A172 (cell line): ENCODE measurements around the gene SMIM20. TPM values are rescaled to one million over a fixed set of nuclear protein-coding genes. Genes with fewer than 3 reads are reported as not detected.
"Not testable (repeated sequence)": the region's sequence is repeated elsewhere in the genome, so short reads cannot be mapped to it uniquely, and the experiment has no call there.

Source experiments
- DNase-seq: peaks from one replicate; pipeline ENCODE4 v3.0.0-alpha.2; 2015; ENCODE audit warnings: low spot score
- total RNA-seq: library from RNA; depleted of rRNA; stranded (reverse); fragments of >200 nt; shearing (Covaris generic); gene quantifications from 2 replicates; pipeline ENCODE4 v1.2.3, GENCODE V29; 2014; rRNA removed

SMIM20 gene
- 44.7 and 51.7 TPM in 2 replicates for total RNA-seq

DNA sequence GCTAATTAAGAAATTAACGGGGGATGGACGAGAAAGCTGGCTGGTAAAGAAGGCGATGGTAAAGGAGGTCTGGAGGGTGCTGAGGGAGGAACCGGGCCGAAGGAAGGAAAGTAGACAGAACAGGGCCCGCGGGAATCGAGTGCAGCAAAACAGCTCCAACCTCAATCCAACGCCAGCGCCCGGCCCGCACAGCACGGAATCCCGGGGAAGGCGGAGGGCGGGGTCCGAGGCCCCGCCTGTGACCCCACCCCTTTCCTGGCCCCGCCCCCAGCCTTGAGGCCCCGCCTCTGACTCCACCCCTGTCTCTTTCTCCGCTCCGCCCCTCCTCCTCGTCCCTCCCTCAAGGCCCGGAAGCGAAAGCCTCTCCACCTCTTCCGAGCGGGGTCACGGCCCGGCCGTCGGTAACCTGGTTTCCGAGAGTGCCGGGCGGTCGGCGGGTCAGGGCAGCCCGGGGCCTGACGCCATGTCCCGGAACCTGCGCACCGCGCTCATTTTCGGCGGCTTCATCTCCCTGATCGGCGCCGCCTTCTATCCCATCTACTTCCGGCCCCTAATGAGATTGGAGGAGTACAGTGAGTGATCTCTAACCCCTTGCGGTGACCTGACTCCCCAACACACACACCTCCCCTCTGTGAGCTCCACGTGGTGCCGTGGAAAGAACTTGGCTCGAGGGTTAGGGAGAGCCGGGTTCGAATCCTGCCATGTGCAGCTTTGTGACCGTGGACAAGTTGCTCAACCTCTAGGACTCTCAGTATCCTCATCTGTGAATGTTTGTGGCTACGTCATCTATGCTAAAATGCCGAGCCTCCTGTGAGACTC, at the start of gene SMIM20:
Gene SMIM20 (plus strand): TSS at position 370 of the 819 bp plus-strand sequence. CDS start 94 bp downstream, at position 464.
- peak; percentile 64 for DNase-seq

DNA sequence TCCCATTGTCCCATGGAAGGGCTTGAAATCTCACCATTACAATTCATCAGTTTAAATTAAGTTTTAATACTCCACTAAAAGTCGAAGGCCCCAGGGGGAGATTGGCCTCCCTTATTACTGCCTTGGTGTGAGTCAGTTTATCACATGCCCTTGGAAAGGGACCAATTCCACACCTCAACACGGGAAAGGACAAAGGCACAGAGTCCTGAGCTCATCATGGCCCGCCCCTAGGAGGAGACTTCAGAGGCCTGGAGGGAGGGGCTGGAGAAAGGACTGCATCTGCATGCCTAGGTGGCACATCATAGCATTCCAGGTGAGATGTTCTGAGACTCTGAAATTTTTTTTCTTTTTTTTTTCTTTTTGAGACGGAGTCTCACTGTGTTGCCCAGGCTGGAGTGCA, 48.4 kb upstream of the SMIM20 start:
- peak; percentile 89 for DNase-seq

DNA sequence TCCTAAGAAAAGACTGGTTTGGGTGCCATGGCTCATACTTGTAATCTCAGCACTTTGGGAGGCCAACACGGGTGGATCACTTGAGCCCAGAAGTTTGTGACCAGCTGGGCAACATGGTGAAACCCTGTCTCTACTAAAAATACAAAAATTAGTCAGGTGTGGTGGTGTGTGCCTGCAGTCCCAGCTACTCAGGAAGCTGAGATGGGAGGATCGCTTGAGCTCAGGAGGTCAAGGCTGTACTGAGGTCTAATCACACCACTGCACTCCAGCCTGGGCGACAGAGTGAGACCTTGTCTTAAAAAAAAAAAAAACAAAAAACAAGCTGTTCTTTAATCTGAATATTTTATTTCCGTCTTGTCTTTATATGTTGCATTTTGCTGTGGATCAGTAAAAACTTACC, 47.6 kb upstream of the SMIM20 start:
- not testable (repeated sequence) for DNase-seq

DNA sequence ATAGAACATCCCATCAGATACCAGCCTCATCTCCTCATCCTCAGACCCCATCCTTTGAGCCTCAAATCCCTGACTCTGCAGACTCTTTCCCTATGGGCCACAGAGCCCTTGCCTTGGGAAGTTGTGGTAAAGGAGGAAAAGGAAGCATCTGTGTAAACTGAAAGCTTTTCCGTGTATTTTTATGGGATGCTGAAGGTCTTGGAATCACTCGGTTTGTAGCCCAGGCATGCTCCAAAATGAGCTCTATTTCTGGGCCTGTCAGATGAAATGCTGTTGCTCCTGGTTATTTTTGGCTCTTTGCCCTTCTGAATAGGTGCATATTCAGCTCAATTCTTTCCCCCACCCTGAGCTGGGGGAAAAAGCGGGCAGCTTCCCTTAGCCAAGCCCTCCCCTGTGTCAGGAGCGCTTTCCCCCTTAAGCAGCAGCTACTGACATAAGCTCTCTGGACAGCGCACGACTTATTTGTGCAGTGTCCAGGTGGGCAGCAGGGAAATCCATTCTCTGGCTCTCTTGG, 46.2 kb upstream of the SMIM20 start:
- no peak for DNase-seq

DNA sequence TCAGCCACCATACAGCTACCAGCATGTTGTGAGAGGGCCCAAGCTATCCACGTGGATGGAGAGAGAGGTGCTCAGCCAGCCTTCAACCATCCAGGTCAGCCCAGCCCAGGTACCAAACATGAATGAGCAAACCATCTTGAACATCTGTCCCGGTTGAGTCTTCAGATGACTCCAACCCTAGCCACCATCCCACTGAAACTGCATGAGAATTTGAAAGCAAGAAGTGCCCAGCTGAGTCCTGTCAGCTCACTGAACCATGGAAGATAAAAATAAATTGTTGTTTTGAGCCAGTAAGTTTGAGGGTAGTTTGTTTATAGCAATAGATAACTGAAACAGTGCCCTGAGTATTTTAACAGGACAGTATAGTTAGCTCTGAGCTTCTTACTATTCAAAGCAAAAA, 43.9 kb upstream of the SMIM20 start:
- DNase-seq: no peak

DNA sequence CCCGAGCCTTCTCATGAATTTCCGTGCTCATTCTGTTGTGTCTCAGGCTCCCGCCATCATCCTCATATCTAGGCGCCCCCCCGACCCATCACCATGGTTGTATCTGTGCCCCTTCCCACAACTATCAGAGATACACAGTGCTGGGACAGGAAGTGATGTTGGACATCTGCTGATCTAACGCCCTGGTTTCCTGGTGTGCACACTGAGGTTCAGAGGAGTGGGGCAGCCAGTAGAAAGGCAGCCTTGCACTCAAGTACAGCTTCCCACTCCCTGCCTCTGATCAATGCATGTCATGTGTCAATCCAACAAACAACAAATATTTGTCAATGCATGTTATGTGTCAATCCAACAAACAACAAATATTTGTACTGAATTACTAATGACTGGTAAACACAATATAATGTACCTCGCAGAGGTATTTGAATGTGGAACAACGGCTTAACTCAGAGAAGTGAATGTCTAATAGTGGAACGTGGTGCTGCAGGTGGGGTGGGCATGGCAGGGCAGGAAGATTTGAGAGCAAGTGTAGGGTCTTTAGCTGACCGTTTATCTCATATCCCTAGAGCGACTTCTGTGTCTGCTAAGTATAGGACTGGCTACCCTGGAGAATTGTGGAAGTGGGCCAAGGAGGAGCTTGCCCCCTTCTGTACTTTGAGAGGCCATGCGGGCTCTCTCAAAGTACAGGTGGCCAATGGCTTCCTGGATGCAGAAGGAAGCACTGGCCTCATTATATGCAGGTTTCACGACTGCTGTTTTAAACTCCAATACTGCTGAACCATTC, 41.0 kb upstream of the SMIM20 start:
- DNase-seq: no peak

DNA sequence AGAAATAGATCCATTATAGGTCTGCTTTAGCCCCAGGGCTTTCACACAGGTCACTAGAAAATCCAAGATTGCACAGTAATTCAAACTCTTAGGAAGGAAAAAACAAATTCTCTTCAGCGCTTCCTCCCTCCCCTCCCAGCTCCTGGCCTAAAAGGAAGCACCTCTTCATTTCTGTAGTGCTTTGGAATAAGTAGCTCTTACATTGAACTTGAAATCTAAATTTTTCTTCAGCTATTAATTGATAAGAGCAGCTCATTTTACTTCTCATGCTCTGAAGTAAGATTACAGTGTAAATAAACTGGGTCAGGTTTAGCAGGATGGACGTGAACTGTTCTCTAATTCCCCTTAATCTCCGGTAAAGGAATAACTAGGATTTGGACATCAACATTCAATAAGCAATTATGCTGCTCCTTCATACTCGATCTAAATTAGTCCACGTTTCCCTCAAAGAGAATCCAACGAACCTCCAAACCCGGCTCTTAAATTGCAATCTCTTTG, 40.3 kb upstream of the SMIM20 start:
- DNase-seq: no peak

DNA sequence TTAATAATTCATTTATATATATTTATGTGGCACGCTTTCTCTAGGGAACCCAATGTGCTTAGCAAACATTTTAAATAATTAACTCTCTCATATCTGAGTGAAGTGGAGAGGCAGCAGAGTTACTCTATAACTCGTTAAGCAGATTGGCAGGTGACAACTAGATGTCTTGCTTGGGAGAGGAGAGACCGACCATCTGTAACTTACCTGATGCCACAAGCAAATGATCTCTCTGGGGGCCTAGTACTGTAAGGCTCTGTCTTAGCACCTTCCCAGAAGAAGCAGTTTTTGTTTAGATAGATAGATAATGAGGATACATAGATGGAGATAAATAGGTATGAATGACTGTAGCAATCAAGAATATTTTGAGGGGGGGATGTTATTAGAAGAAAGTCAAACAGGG, 39.4 kb upstream of the SMIM20 start:
- no peak for DNase-seq

DNA sequence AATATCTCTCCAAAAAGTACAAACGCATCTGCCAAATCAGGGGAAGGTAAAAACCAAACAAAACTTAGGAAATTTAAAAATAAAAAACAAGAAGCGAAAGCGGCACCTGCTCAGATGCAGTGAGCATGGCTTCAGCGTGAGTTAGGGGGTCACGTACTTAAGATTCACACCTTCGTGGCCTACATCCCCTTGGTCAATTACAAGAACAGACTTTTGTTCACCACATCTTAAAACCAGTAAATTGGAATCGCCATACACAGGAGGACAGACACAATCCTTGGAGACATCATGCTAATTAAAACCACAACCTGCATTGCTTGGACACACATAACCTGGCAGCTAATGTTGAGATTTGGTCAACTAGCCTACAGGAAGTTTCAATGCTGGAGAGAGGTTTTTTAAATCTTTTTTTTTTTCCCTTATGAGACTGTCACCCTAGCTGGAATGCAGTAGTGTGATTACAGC, 38.7 kb upstream of the SMIM20 start:
- DNase-seq: no peak

DNA sequence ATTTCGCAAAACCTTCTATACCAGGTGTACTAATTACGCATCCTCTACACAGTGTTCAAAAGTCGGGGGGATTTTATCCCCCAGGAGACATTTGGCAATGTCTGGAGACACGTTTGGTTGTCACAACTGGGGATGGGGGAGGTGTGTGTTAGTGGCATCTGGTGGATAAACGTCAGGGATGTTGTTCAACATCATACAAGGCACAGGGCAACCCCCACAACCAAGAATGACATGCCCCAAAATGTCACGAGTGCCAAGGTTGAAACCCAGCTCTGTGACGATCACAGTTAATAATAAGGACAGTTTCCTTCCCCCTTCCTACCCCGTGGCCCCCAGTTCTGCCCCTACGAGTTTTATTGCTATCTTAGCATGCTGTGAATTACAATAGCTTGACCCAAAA, 35.3 kb upstream of the SMIM20 start:
- no peak for DNase-seq

DNA sequence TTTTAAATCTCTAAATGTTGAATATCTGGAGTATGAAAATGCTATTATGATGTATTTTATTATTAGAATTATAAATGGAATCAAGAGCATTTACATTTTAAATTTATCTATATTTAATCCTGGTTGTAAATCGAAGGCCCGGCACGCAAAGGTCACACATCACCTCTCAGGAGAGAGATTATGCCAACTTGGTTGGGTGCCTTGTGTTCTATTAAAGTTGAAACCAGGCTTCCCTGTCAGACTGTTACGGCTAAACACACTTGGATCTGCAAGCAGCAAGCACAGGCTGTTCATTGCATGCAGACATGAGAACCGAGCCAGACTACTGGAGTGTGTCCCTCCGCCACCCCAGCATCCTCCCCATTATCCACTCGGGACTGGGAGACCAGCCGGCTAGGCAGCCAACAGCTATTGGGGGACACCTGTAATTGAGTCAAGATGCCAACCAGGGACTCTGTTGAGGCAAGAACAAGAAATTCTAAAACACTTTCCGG, 34.9 kb upstream of the SMIM20 start:
- DNase-seq: no peak

DNA sequence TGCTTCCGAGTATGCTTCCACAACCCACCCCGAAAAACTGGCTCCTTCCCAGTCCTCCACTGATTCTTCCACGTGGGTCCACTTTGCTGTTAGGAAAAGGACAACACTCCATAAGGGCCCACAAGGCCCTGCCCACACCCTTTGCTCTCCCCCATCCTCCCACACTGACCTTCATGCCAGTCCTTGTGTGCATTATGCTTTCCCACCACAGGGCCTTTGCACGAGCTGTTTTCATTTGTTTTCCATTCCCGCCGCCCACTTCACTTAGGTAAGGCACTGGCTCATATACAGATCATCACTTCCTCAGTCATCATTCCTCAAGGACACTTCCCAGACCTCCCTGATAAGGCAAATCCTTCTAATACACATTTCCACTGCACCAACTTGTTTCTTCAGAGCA, 34.4 kb upstream of the SMIM20 start:
- no peak for DNase-seq

DNA sequence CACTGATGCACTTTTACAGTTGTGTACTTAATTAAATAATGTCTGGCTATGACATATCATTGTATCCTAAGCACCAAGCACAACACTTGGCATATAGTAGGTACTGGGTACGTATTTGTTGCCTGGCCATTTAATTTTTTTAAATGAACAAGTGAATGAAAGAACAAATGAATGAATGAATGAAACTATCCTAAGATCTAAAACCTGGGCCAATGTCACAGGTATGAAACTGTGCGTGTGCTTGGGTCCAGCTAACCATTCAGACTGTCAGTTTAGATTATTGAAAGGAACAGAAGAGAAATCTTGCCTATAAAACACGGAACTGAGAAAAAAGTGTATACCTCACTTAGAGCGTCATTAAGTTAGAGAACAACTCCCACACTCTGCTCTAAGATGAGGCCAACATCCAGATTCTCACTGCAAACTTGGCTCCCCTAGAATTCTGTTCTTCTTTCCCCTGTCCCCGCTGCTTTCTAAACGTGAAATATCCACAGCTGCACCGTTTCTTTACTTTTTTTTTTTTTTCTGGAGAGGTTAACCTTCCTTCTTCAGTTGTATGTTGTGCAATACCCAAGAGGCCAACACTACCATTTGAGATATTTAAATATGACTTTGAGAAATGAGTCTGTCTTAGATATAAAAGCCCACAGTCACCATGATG, 33.9 kb upstream of the SMIM20 start:
- DNase-seq: no peak

DNA sequence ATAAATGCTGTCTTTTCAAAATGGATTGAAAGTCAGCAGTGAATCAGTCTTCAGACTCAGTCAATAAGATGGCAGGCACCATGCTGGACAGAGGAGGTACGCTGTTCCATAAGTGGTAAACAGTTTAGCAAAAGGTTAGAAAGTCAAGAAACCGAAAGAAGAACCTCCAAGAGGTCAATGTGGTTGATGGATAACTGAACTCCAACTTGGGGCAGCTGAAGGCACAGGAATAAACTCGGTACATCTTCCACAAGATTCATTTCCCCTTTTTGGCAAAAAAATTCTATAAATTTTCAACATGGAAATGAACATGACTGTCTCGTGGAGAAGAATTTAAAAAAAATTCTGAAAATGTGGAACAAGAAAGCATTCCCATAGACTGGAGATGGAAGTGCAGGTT, 32.8 kb upstream of the SMIM20 start:
- no peak for DNase-seq

DNA sequence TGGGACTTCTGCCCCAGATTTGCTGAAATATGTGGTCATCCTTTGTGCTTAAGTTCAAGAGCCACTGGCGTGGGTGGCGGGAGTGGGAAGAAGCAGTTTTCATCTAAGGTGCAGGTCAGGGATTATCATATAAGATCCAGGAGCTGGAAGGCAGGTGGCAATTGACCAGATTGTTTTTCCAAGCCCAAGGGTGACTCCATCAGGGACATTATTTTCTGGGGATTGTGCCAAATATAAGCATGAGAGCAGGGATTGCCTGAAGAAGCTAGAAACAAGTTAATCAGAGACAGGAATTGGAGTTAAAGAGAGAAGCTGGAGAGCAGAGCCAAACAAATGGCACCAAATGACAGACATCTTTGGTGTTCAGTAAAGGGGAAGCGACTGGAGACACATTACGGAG, 31.8 kb upstream of the SMIM20 start:
- no peak for DNase-seq

DNA sequence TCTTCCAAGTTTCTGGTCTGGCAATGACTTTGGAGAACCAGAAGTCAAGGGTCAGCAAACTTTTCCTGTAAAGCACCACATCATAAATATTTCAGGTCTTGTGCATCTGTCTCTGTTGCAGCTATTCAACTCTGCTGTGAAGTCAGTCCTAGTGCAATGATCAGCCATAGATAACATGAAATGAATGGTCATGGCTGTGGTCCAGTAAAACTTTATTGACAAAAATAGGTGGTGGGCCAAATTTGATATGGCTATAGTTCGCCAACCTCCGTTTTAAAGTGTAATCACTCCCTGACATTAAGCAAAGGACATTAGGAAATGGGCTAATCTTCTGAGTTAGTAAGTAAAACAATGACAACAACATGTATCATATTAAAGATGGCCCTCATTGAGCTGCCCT, 30.5 kb upstream of the SMIM20 start:
- DNase-seq: no peak

DNA sequence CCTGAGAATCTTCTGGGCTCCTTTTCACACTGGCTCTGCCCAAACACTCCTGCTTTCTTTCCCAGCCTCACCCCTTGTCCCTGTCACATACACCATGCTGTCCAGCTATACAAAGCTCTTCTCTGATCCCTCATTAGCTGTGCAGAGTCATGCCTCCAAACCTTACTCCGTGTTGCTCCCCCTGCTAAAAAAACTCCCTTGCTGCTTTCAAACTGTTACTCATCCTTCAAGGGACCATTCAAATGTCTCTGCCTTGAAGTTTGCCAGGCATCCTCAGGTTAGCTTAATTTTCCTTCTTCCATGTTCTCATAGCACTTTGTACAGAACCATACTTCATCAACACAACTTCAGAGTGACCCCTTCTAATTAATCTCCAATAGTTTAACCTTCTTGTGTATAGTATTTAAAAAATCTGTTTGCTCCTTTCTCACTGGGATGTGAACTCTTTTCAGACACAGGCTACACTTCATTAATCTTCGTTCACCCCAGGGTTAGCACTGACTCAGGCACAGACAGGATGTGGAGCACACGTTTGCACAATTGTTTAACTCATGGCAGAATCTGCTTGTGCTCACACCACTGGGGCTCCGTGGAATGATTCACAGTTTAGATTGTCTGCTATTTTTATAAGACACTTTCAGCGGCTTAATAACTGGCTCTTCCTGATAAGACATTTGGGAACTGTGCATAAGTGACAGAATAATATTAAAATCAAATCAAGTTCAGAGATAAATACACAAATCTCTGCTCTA, 29.8 kb upstream of the SMIM20 start:
- no peak for DNase-seq

DNA sequence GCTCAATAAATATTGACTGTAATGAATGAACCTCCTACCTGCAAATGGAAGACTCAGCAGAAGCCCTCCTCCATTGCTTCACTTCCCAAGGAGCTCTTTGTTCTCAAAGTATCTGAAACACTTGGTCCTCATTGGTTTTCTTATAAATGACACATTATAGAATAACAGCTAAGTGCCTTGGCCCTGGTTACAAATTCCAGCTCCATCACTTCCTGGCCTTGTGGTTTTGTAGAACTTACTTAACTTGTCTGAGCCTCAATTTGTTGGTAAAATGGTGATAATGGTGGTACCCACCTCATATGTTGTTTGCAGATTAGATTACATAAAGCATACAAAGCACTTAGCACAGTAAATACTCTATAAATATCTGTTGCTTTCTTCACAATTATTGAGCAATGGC, 25.2 kb upstream of the SMIM20 start:
- no peak for DNase-seq

DNA sequence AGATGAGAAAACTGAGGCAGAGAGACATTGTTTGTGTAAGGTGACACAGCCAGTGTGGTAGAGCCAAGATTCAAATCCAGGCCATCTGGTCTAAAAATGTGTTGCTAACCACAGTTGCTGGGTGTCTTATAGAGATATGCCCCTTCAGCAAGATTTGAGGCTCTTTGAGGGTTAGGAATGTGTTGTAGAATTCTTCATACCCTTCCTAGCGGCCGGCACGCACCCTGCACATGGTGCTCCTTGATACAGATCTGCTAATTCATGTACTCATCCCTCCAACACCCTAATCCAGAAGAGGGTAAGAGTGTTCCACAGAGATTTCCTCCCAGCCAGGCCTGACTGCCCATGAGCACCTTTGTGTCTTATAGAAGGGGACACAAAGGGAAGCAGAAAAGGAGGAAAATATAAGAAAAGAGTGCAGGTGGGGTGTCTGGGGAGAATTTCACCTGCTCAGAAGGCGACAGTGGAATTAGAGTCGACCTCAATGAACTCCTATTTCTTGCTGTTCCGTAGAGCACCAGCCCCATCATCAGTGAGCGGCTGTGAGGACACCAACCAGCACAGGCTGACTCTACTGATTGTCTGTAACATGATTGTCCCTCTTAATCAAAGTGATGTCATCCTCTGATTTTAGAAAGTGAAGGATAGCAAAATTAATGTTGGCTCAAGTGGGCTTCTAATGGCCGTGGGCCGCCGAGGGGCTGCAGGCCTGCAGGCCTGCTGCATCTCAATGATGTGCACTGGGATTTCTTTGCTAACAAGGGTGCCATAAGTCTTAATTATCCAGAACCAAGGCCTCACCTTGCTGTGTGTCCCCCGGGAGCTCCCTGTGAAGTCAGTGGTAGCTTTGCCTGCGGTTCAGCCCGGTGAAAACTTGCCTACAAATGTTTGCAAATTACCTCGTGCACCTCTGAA, 24.2 kb upstream of the SMIM20 start:
- no peak for DNase-seq
